Esophagus muscularis mucosa (tissue), 4 donors: ENCODE data around the gene ABCC8.

ENCODE experiments used
- EP300 ChIP-seq: sonication (generic); formaldehyde crosslinking; IDR thresholded peaks from one replicate; pipeline ENCODE4 v1.6.1; 2017; ENCODE audit warnings: antibody characterized with exemption
- POLR2A ChIP-seq: fragments of 450-650 bp; IDR thresholded peaks from one replicate; pipeline ENCODE4 v1.6.1; 2017; ENCODE audit warnings: antibody characterized with exemption, moderate library complexity, mild to moderate bottlenecking, low read depth
- TF ChIP-seq, protein P1 (sequence below), 3 experiments: fragments of 200-600 bp in 2 of 3; fragments of 450-650 bp in 1 of 3; sonication (generic) in 2 of 3; IDR thresholded peaks; one replicate each; pipeline ENCODE4 v1.5.1; 2017 to 2019; ENCODE audit warnings: antibody characterized with exemption in 3 of 3, mild to moderate bottlenecking in 2 of 3, moderate library complexity in 1 of 3

DNA sequence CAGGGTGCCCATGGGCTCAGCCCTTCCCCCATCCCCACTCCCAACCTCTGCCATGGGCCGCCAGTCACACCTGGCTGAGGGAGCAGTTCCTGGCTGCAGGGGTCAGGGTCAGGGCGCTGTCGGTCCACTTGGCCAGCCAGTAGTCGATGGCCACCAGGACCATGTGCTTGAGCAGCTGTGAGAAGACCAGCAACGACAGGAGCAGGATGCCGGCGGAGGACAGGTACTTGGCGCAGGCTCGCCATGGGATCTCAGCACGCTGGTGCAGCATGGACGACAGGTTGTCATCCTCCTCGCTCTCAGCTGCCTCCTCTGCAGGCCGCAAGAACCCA is 69.9 kb downstream of the ABCC8 start:
- TF ChIP-seq, protein P1, sequence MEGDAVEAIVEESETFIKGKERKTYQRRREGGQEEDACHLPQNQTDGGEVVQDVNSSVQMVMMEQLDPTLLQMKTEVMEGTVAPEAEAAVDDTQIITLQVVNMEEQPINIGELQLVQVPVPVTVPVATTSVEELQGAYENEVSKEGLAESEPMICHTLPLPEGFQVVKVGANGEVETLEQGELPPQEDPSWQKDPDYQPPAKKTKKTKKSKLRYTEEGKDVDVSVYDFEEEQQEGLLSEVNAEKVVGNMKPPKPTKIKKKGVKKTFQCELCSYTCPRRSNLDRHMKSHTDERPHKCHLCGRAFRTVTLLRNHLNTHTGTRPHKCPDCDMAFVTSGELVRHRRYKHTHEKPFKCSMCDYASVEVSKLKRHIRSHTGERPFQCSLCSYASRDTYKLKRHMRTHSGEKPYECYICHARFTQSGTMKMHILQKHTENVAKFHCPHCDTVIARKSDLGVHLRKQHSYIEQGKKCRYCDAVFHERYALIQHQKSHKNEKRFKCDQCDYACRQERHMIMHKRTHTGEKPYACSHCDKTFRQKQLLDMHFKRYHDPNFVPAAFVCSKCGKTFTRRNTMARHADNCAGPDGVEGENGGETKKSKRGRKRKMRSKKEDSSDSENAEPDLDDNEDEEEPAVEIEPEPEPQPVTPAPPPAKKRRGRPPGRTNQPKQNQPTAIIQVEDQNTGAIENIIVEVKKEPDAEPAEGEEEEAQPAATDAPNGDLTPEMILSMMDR (IDR thresholded peaks at IDR 0.05): no peak
- TF ChIP-seq EP300 (no peak), POLR2A (no peak)
